Activated CD8-positive, alpha-beta T cell treated with anti-CD3 and anti-CD28 coated beads, Interleukin-2, amount 10 ng/mL, durations not matched to agents 7 days and 5 days (primary cell): ENCODE measurements around the gene KRTAP5-3. TPM values are rescaled to one million over a fixed set of nuclear protein-coding genes. Genes with fewer than 3 reads are reported as not detected.
"Not testable (repeated sequence)": the region's sequence is repeated elsewhere in the genome, so short reads cannot be mapped to it uniquely, and the experiment has no call there.

ENCODE experiments used
- ATAC-seq: fragments of 150-1000 bp; cut with Tn5 transposase; one replicate; pipeline ENCODE4 v1.10.0; 2021; ENCODE audit warnings: moderate library complexity
- CTCF ChIA-PET: fragments of 350-600 bp; sonication (Branson Sonifier 250); formaldehyde crosslinking; loops from one replicate; lab custom pipeline; 2021; ENCODE audit warnings: antibody characterized with exemption; lab: Charles Lee
- POLR2A ChIA-PET: fragments of 350-600 bp; sonication (Branson Sonifier 250); formaldehyde crosslinking; loops from one replicate; lab custom pipeline; 2021; ENCODE audit warnings: antibody characterized with exemption; lab: Charles Lee
- DNase-seq: peaks from one replicate; pipeline ENCODE4 v3.0.0-alpha.2; 2020
- H3K27ac Mint-ChIP-seq: one replicate; pipeline ENCODE4 v1.8.0; 2021; ENCODE audit warnings: mild to moderate bottlenecking, mixed read lengths
- H3K27me3 Mint-ChIP-seq: one replicate; pipeline ENCODE4 v1.8.0; 2021; ENCODE audit warnings: low read depth, mixed read lengths
- H3K36me3 Mint-ChIP-seq: one replicate; pipeline ENCODE4 v1.8.0; 2021; ENCODE audit warnings: low read depth, mixed read lengths
- H3K4me1 Mint-ChIP-seq: one replicate; pipeline ENCODE4 v1.8.0; 2021; ENCODE audit warnings: low read depth, mixed read lengths
- H3K4me3 Mint-ChIP-seq: one replicate; pipeline ENCODE4 v1.8.0; 2021; ENCODE audit warnings: mild to moderate bottlenecking, mixed read lengths
- H3K9me3 Mint-ChIP-seq: one replicate; pipeline ENCODE4 v1.8.0; 2022; ENCODE audit warnings: mixed read lengths; ENCODE audit not compliant: insufficient read depth
- total RNA-seq, 2 experiments: library from RNA; stranded (reverse); gene quantifications; one replicate each; pipeline ENCODE4 v1.2.3, GENCODE V29; 2021

The KRTAP5-3 gene
- total RNA-seq, 2 experiments from 2014 or later, result not detected

- Mint-ChIP-seq H3K4me3 (no peak overlapping the region), H3K36me3 (peaks cover 11% of the 10 kb centered on the region), H3K4me1 (peaks cover 13% of the 10 kb centered on the region), H3K27ac (peak overlapping the region; percentile 46), H3K27me3 (peaks cover 22% of the 10 kb centered on the region), H3K9me3 (no peaks in the 10 kb centered on the region)
- ChIA-PET CTCF (interaction anchor here (0.9 to 2.6 kb wide), 2 partner anchors 15 to 104 kb away, joined by 3 to 29 read pairs; no protein-coding TSS in a partner anchor), POLR2A (no interaction called here)
- DNase-seq (no peak), ATAC-seq (no peak)
Measured at GRCh38 chr11:1589996-1590395, 18.3 kb downstream of the KRTAP5-3 start.

GRCh38 chr11:1589191-1589963 lies 18.9 kb downstream of the KRTAP5-3 start:
- H3K9me3 Mint-ChIP-seq, POLR2A ChIA-PET, DNase-seq: not testable (repeated sequence)
- ATAC-seq, result peak; percentile 47
- peaks cover 13% of the 10 kb centered on the region for H3K4me1 Mint-ChIP-seq
- peak overlapping the region; percentile 87 for H3K27ac Mint-ChIP-seq
- peaks cover 21% of the 10 kb centered on the region for H3K27me3 Mint-ChIP-seq
- peak overlapping the region; percentile 16 for H3K4me3 Mint-ChIP-seq
- H3K36me3 Mint-ChIP-seq, result peaks cover 11% of the 10 kb centered on the region
- CTCF ChIA-PET, result interaction anchor here (1.0 to 2.6 kb wide), 2 partner anchors 15 to 63 kb away, joined by 3 to 29 read pairs; no protein-coding TSS in a partner anchor

- H3K4me3 Mint-ChIP-seq, result no peak overlapping the region
- CTCF ChIA-PET, result interaction anchor here (2.5 kb wide), 1 partner anchor 12 kb away, joined by 8 read pairs; no protein-coding TSS in a partner anchor
Measured at GRCh38 chr11:1586699-1587098, 21.6 kb downstream of the KRTAP5-3 start.

GRCh38 chr11:1584661-1585370 lies 23.4 kb downstream of the KRTAP5-3 start, which contains the start of gene KRTAP5-1:
Gene KRTAP5-1 (minus strand): TSS chr11:1585283. CDS start chr11:1585249, 34 bp downstream.
- not testable (repeated sequence) for ATAC-seq, H3K4me3 Mint-ChIP-seq, DNase-seq, H3K36me3 Mint-ChIP-seq, H3K9me3 Mint-ChIP-seq, H3K27ac Mint-ChIP-seq
- Mint-ChIP-seq H3K4me1 (peaks cover 10% of the 10 kb centered on the region), H3K27me3 (peaks cover 11% of the 10 kb centered on the region)
- CTCF ChIA-PET, result interaction anchor here (2.5 kb wide), 1 partner anchor 10 kb away, joined by 8 read pairs; no protein-coding TSS in a partner anchor
- POLR2A ChIA-PET, result interaction anchor here (0.6 kb wide), 1 partner anchor 32 kb away, joined by 3 read pairs; no protein-coding TSS in a partner anchor

More at GRCh38 chr11:1586699-1587098, 21.6 kb downstream of the KRTAP5-3 start:
- peaks cover 11% of the 10 kb centered on the region for H3K36me3 Mint-ChIP-seq
- H3K27ac Mint-ChIP-seq, result no peak overlapping the region
- no peaks in the 10 kb centered on the region for H3K9me3 Mint-ChIP-seq
- ATAC-seq (no peak), DNase-seq (no peak)
- POLR2A ChIA-PET, result no interaction called here
- peaks cover 13% of the 10 kb centered on the region for H3K4me1 Mint-ChIP-seq
- peaks cover 11% of the 10 kb centered on the region for H3K27me3 Mint-ChIP-seq

DNA sequence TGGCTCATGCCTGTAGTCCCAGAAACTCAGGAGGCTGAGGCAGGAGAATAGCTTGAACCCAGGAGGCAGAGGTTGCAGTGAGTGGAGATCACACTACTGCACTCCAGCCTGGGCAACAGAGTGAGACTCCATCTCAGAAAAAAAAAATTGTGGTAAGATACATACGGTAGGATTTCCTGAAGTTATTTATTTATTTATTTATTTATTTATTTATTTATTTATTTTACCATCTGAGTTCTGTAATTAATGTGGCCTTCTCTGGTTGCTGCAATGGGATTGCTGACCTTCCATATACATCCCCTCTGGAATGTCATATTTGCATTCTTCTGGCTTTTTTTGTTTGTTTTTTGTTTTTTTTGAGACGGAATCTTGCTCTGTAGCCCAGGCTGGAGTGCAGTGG lies 25.4 kb downstream of the KRTAP5-3 start:
- H3K27ac Mint-ChIP-seq, H3K4me3 Mint-ChIP-seq, DNase-seq, POLR2A ChIA-PET, H3K9me3 Mint-ChIP-seq, H3K4me1 Mint-ChIP-seq, ATAC-seq, H3K36me3 Mint-ChIP-seq: not testable (repeated sequence)
- CTCF ChIA-PET, result interaction anchor here (1.8 kb wide), 1 partner anchor 8 kb away, joined by 6 read pairs; no protein-coding TSS in a partner anchor
- H3K27me3 Mint-ChIP-seq, result peaks cover 11% of the 10 kb centered on the region

DNA sequence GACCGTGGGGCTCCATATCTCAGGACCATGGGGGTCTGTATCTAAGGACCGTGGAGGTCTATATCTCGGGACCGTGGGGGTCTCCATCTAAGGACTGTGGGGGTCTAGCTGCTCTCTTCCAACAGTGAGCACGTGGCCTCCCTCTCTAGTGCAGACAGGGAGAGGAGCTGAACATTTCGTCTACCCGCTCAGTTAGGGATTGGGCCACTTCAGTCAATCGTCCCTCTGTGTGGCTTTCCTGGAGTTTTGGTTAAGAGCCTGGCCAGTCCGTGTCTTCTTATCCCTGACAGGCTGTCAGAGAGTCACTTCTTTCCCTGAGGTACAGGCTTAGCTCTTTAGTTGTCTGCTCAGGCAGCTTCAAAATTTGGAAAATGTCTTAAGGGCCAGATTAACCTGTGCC lies 26.3 kb downstream of the KRTAP5-3 start:
- ChIA-PET POLR2A (no interaction called here), CTCF (interaction anchor here (1.1 kb wide), 1 partner anchor 8 kb away, joined by 4 read pairs; no protein-coding TSS in a partner anchor)
- Mint-ChIP-seq H3K27ac (no peak overlapping the region), H3K27me3 (peaks cover 11% of the 10 kb centered on the region), H3K36me3 (no peaks in the 10 kb centered on the region), H3K4me1 (peaks cover 2% of the 10 kb centered on the region), H3K9me3 (peaks cover 6% of the 10 kb centered on the region), H3K4me3 (no peak overlapping the region)
- DNase-seq, result no peak
- ATAC-seq, result no peak

DNA sequence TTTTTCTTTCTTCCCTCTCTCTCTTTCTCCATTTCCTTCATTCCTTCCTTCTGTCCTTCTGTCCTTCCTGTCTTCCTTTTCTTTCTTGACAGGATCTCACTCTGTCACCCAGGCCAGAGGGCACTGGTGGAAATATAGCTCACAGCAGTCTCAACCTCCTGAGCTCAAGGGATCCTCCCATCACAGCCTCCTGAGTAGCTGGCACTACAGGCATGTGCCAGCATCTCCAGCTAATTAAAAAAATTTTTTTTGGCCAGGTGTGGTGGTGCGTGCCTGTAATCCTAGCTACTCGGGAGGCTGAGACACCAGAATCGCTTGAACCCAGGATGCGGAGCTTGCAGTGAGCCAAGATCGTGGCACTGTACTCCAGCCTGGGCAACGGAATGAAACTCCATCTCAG lies 31.4 kb downstream of the KRTAP5-3 start:
- Mint-ChIP-seq H3K27ac (no peak overlapping the region), H3K4me1 (peaks cover 11% of the 10 kb centered on the region), H3K9me3 (peaks cover 6% of the 10 kb centered on the region), H3K27me3 (peaks cover 27% of the 10 kb centered on the region), H3K4me3 (no peak overlapping the region), H3K36me3 (no peaks in the 10 kb centered on the region)
- POLR2A ChIA-PET, result no interaction called here
- ATAC-seq (no peak), DNase-seq (no peak)
- CTCF ChIA-PET, result interaction anchor here (0.9 to 4.9 kb wide), 3 partner anchors 18 to 76 kb away, joined by 3 to 48 read pairs (median 3); no protein-coding TSS in a partner anchor

DNA sequence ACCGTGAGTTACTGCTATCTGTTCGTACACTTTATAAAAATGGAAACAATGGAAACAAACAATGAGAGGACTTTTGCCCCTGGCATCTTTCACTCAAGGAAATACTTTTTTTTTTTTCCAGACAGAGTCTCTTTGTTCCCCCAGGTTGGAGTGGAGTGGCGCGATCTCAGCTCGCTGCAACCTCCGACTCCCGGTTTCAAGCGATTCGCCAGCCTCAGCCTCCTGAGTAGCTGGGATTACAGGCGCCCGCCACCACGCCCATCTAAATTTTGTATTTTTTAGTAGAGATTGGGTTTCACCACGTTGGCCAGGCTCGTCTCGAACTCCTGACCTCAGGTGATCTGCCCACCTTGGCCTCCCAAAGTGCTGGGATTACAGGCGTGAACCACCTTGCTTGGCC lies 32.5 kb downstream of the KRTAP5-3 start:
- not testable (repeated sequence) for H3K27ac Mint-ChIP-seq, H3K36me3 Mint-ChIP-seq, H3K4me3 Mint-ChIP-seq, ATAC-seq, H3K9me3 Mint-ChIP-seq, DNase-seq
- Mint-ChIP-seq H3K27me3 (peaks cover 29% of the 10 kb centered on the region), H3K4me1 (peaks cover 12% of the 10 kb centered on the region)
- POLR2A ChIA-PET, result interaction anchor here (0.7 kb wide), 1 partner anchor 15 kb away, joined by 3 read pairs; no protein-coding TSS in a partner anchor
- CTCF ChIA-PET, result interaction anchor here (1.1 to 4.9 kb wide), 5 partner anchors 26 to 259 kb away, joined by 3 to 48 read pairs (median 6); no protein-coding TSS in a partner anchor

DNA sequence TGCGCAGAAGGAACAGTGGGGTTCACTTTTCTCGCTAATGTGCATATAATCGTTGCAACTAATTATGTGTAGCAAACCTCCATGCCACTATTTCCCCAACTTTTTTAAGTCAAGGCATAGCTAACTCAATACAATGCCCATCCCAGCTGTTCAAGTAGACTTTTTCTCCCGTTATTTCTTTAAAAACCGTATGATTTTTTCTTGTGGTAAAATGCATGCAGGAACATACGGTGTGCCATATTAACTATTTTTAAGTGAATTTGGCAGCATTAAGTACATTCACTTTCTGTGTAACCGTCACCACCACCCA lies 33.4 kb downstream of the KRTAP5-3 start:
- ChIA-PET CTCF (interaction anchor here (0.6 to 4.9 kb wide), 36 partner anchors 9 to 516 kb away, joined by 3 to 48 read pairs (median 4); partner anchors contain the start of genes KRTAP5-1 and TOLLIP), POLR2A (interaction anchor here (1.2 kb wide), 1 partner anchor 345 kb away, joined by 3 read pairs; no protein-coding TSS in a partner anchor)
- H3K36me3 Mint-ChIP-seq, result no peaks in the 10 kb centered on the region
- no peak for DNase-seq
- peaks cover 6% of the 10 kb centered on the region for H3K9me3 Mint-ChIP-seq
- H3K27me3 Mint-ChIP-seq, result peaks cover 31% of the 10 kb centered on the region
- H3K27ac Mint-ChIP-seq, result no peak overlapping the region
- H3K4me1 Mint-ChIP-seq, result peaks cover 15% of the 10 kb centered on the region
- ATAC-seq, result no peak
- no peak overlapping the region for H3K4me3 Mint-ChIP-seq

GRCh38 chr11:1574238-1574932 lies 33.9 kb downstream of the KRTAP5-3 start:
- Mint-ChIP-seq H3K9me3 (peaks cover 6% of the 10 kb centered on the region), H3K27me3 (peaks cover 35% of the 10 kb centered on the region), H3K4me1 (peaks cover 15% of the 10 kb centered on the region), H3K36me3 (no peaks in the 10 kb centered on the region), H3K4me3 (no peak overlapping the region), H3K27ac (no peak overlapping the region)
- peak; percentile 54 for ATAC-seq
- peak; percentile 62 for DNase-seq
- ChIA-PET CTCF (interaction anchor here (0.6 to 4.9 kb wide), 37 partner anchors 8 to 516 kb away, joined by 3 to 48 read pairs (median 4); partner anchors contain the start of genes KRTAP5-1 and TOLLIP), POLR2A (interaction anchor here (1.2 kb wide), 1 partner anchor 345 kb away, joined by 3 read pairs; no protein-coding TSS in a partner anchor)

DNA sequence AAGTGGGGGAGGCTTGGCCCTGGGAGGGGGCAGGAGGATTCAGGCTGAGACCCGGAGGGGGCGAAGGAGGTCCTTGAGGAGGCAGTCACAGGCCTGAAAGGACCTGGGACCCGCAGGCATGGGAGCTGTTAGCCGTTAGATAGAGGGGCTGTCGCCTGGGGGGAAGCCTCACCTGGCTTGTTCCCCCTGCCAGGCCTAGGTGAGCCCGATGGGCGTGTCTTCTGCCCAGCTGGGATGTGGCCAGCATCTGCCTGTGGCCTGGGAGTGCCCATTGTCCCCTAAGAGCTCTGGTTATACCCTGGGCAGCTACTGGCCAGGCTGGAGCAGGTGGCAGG lies 34.4 kb downstream of the KRTAP5-3 start:
- ChIA-PET CTCF (interaction anchor here (1.3 to 4.9 kb wide), 10 partner anchors 8 to 371 kb away, joined by 3 to 48 read pairs (median 12); no protein-coding TSS in a partner anchor), POLR2A (no interaction called here)
- ATAC-seq (peak; percentile 0), DNase-seq (no peak)
- Mint-ChIP-seq H3K27me3 (peaks cover 38% of the 10 kb centered on the region), H3K9me3 (peaks cover 3% of the 10 kb centered on the region), H3K4me3 (no peak overlapping the region), H3K27ac (no peak overlapping the region), H3K36me3 (no peaks in the 10 kb centered on the region), H3K4me1 (peaks cover 15% of the 10 kb centered on the region)
